Karpas-422 (cell line): Measurements from ENCODE around the gene C1orf226. TPM values are rescaled to one million over a fixed set of nuclear protein-coding genes. Genes with fewer than 3 reads are reported as not detected.
"Not testable (repeated sequence)": the region's sequence is repeated elsewhere in the genome, so short reads cannot be mapped to it uniquely, and the experiment has no call there.

Source experiments
- DNase-seq: peaks from one replicate; pipeline ENCODE4 v3.0.0-alpha.2; 2015
- H2AFZ ChIP-seq: fragments of 200-600 bp; sonication (generic); 2 replicates; pipeline ENCODE4 v1.6.1; 2014; ENCODE audit warnings: antibody characterized with exemption, low read length, mixed read lengths
- H3K27ac ChIP-seq: fragments of 200-600 bp; sonication (generic); 2 replicates; pipeline ENCODE4 v1.5.1; 2014; ENCODE audit warnings: mild to moderate bottlenecking, low read length, moderate library complexity
- H3K27me3 ChIP-seq: fragments of 200-600 bp; sonication (generic); 2 replicates; pipeline ENCODE4 v1.6.1; 2014; ENCODE audit warnings: low read length, mixed read lengths
- H3K36me3 ChIP-seq: fragments of 200-600 bp; sonication (generic); 2 replicates; pipeline ENCODE4 v1.6.1; 2014; ENCODE audit warnings: low read length, mixed read lengths; ENCODE audit not compliant: insufficient read depth
- H3K4me1 ChIP-seq: fragments of 200-600 bp; sonication (generic); 2 replicates; pipeline ENCODE4 v1.6.1; 2014; ENCODE audit warnings: mild to moderate bottlenecking, low read length, mixed read lengths
- H3K4me2 ChIP-seq: fragments of 200-600 bp; sonication (generic); 2 replicates; pipeline ENCODE4 v1.6.1; 2014; ENCODE audit warnings: low read length, low read depth, mild to moderate bottlenecking; ENCODE audit not compliant: poor library complexity, severe bottlenecking
- H3K4me3 ChIP-seq: fragments of 200-600 bp; sonication (generic); 2 replicates; pipeline ENCODE4 v1.5.1; 2014; ENCODE audit warnings: mild to moderate bottlenecking, antibody characterized with exemption, low read length, mixed read lengths
- H3K79me2 ChIP-seq: fragments of 200-600 bp; sonication (generic); 2 replicates; pipeline ENCODE4 v1.6.1; 2014; ENCODE audit warnings: mild to moderate bottlenecking, low read length, mixed read lengths
- H3K9ac ChIP-seq: fragments of 200-600 bp; sonication (generic); 2 replicates; pipeline ENCODE4 v1.6.0; 2014; ENCODE audit warnings: low read length
- H3K9me2 ChIP-seq: fragments of 200-600 bp; sonication (generic), shearing (Covaris generic); replicated peaks from 2 replicates; pipeline ENCODE4 v1.6.0; 2014; ENCODE audit warnings: mild to moderate bottlenecking, low read length, moderate library complexity; ENCODE audit not compliant: insufficient read depth
- H3K9me3 ChIP-seq: fragments of 300-700, 200-600 bp; sonication (generic); 2 replicates; pipeline ENCODE4 v1.6.1; 2014; ENCODE audit warnings: low read length, mixed read lengths
- H4K20me1 ChIP-seq: fragments of 200-600 bp; sonication (generic); 2 replicates; pipeline ENCODE4 v1.6.1; 2014; ENCODE audit warnings: mild to moderate bottlenecking, antibody characterized with exemption, low read length, low read depth; ENCODE audit not compliant: insufficient read depth
- total RNA-seq: library from RNA; depleted of rRNA; stranded (reverse); fragments of >200 nt; shearing (Covaris generic); gene quantifications from 2 replicates; pipeline ENCODE4 v1.2.3, GENCODE V29; 2014; ENCODE audit warnings: low replicate concordance

Gene C1orf226
- total RNA-seq, 1 experiment from 2014 or later, result not detected

DNA sequence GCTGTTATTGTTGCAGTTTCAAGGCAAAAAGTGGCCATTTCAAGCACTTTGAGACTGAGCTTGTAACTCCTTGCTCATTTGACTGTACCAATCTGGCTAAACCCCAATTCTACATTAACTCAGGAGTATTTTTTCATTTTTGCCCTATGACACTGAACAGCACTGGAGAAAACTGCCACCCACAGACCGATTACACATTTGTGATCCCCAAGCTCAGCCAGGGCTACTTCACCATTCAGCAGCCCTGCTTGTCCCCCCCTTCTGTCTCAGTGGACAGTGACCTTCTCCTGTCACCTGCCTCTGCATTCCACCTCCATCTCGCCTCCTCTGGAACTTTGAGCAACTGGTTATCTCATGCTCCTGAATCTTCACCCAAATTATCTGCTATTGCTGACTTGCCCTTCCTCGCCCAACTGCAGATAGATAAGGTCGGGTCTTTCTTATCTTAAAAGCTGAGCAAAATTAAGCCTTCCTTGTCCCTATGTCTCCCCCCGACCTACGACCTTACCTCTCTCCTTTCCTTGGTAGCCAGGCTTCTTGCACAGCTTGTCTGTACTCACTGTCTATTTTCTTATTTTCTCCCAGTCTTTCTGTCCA is 30.2 kb upstream of the C1orf226 start:
- no peaks in the 10 kb centered on the region for H3K36me3 ChIP-seq
- H3K79me2 ChIP-seq, result no peaks in the 10 kb centered on the region
- DNase-seq, result no peak
- H3K9ac ChIP-seq, result no peak overlapping the region
- no peaks in the 10 kb centered on the region for H4K20me1 ChIP-seq
- no peaks in the 10 kb centered on the region for H3K4me1 ChIP-seq
- H3K4me3 ChIP-seq, result no peak overlapping the region
- no peaks in the 10 kb centered on the region for H3K27me3 ChIP-seq
- H3K4me2 ChIP-seq, result no peak overlapping the region
- no peaks in the 10 kb centered on the region for H3K9me3 ChIP-seq
- no peaks in the 10 kb centered on the region for H3K9me2 ChIP-seq
- no peak overlapping the region for H3K27ac ChIP-seq
- no peak overlapping the region for H2AFZ ChIP-seq

DNA sequence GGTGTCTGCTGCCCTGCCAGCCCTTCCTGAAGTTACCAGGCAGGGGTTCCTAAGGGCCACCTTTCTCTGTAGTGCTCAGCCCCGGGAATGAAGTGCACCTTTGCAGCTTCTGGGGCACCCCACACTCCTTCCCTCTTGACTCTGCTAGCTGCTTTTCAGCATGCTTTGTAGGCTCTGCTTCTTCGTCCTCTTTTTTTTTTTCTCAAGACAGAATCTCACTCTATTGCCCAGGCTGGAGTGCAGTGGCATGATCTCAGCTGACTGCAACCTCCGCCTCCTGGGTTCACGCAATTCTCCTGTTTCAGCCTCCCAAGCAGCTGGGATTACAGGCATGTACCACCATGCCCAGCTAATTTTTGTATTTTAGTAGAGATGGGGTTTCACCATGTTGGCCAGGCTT is 29.7 kb upstream of the C1orf226 start:
- not testable (repeated sequence) for H3K27ac ChIP-seq, H3K9me2 ChIP-seq, H3K36me3 ChIP-seq, H2AFZ ChIP-seq, H3K9me3 ChIP-seq, H4K20me1 ChIP-seq, H3K9ac ChIP-seq, H3K79me2 ChIP-seq, DNase-seq, H3K4me2 ChIP-seq, H3K4me1 ChIP-seq, H3K27me3 ChIP-seq, H3K4me3 ChIP-seq

DNA sequence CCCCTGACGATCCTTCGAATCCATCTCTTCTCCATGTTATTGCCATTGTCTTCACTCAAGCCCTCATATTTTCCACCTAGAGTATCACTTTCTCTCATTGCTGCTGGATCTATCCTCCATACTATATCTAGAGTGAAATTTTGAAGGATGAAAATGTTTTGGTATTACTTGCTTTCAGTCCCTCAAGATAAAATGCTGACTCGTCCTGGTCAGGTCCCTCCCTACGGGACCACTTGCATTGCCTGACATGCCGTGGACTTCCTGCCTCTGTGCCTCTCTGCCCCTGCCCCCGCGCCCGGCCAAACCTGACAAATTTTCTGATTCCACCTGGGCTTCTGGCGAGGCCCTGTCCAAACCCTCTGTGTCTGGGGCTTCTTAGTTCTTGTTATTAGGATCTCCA is 28.4 kb upstream of the C1orf226 start:
- Histone ChIP-seq H3K4me3 (no peak overlapping the region), H3K36me3 (no peaks in the 10 kb centered on the region), H3K27ac (no peak overlapping the region), H3K27me3 (no peaks in the 10 kb centered on the region), H3K9me3 (no peaks in the 10 kb centered on the region), H3K4me1 (no peaks in the 10 kb centered on the region), H3K79me2 (no peaks in the 10 kb centered on the region), H3K4me2 (no peak overlapping the region), H2AFZ (no peak overlapping the region), H3K9me2 (no peaks in the 10 kb centered on the region), H4K20me1 (no peaks in the 10 kb centered on the region), H3K9ac (no peak overlapping the region)
- no peak for DNase-seq

- no peaks in the 10 kb centered on the region for H4K20me1 ChIP-seq
- no peaks in the 10 kb centered on the region for H3K36me3 ChIP-seq
- H3K79me2 ChIP-seq, result no peaks in the 10 kb centered on the region
- DNase-seq, result no peak
- no peak overlapping the region for H3K4me2 ChIP-seq
- no peak overlapping the region for H3K4me3 ChIP-seq
- no peaks in the 10 kb centered on the region for H3K9me2 ChIP-seq
- no peak overlapping the region for H3K9ac ChIP-seq
- no peaks in the 10 kb centered on the region for H3K4me1 ChIP-seq
- no peaks in the 10 kb centered on the region for H3K9me3 ChIP-seq
- no peaks in the 10 kb centered on the region for H3K27me3 ChIP-seq
- H3K27ac ChIP-seq, result no peak overlapping the region
- H2AFZ ChIP-seq, result no peak overlapping the region
These were observed 27.8 kb upstream of the C1orf226 start for GRCh38 chr1:162353702-162354101.

GRCh38 chr1:162357681-162358266 is 23.8 kb upstream of the C1orf226 start:
- Histone ChIP-seq H3K36me3 (no peaks in the 10 kb centered on the region), H3K27me3 (no peaks in the 10 kb centered on the region), H3K4me3 (no peak overlapping the region), H3K4me2 (no peak overlapping the region), H3K4me1 (no peaks in the 10 kb centered on the region), H2AFZ (no peak overlapping the region), H3K9ac (no peak overlapping the region), H3K9me3 (no peaks in the 10 kb centered on the region), H4K20me1 (no peaks in the 10 kb centered on the region), H3K9me2 (no peaks in the 10 kb centered on the region), H3K79me2 (no peaks in the 10 kb centered on the region), H3K27ac (no peak overlapping the region)
- DNase-seq, result peak; percentile 90

DNA sequence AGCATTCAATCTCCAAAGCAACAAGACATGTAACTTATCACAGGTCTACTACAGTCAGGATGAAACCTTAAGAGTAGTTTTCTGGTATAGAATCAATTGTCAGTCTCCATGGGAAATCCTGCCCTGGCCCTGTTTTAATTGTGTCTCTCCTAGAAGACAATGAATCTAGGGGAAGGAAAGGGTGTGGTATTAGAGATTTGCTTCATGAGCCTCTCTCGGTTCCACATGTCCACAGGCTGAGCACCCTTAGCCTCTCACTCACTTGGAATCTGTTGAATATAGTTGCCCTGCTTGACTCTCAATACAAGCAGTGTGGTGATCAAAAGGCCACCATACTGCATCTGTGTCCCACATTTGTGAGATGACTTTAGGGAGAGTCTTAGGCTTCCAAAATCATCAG is 22.6 kb upstream of the C1orf226 start:
- no peaks in the 10 kb centered on the region for H3K9me2 ChIP-seq
- H3K4me3 ChIP-seq, result no peak overlapping the region
- H3K9ac ChIP-seq, result no peak overlapping the region
- H4K20me1 ChIP-seq, result no peaks in the 10 kb centered on the region
- H3K79me2 ChIP-seq, result no peaks in the 10 kb centered on the region
- DNase-seq, result no peak
- no peaks in the 10 kb centered on the region for H3K9me3 ChIP-seq
- H3K27me3 ChIP-seq, result no peaks in the 10 kb centered on the region
- no peaks in the 10 kb centered on the region for H3K36me3 ChIP-seq
- H3K4me1 ChIP-seq, result no peaks in the 10 kb centered on the region
- no peak overlapping the region for H2AFZ ChIP-seq
- H3K27ac ChIP-seq, result no peak overlapping the region
- no peak overlapping the region for H3K4me2 ChIP-seq

GRCh38 chr1:162359523-162360236 is 21.8 kb upstream of the C1orf226 start:
- H3K4me3 ChIP-seq, result no peak overlapping the region
- H3K27me3 ChIP-seq, result no peaks in the 10 kb centered on the region
- H3K9ac ChIP-seq, result no peak overlapping the region
- H3K9me2 ChIP-seq, result no peaks in the 10 kb centered on the region
- H3K4me1 ChIP-seq, result no peaks in the 10 kb centered on the region
- H2AFZ ChIP-seq, result no peak overlapping the region
- H3K27ac ChIP-seq, result no peak overlapping the region
- H3K36me3 ChIP-seq, result no peaks in the 10 kb centered on the region
- H3K4me2 ChIP-seq, result no peak overlapping the region
- H3K9me3 ChIP-seq, result no peaks in the 10 kb centered on the region
- H4K20me1 ChIP-seq, result no peaks in the 10 kb centered on the region
- no peak for DNase-seq
- H3K79me2 ChIP-seq, result no peaks in the 10 kb centered on the region

GRCh38 chr1:162360237-162360873 is 21.2 kb upstream of the C1orf226 start:
- Histone ChIP-seq H3K9ac (no peak overlapping the region), H3K4me1 (no peaks in the 10 kb centered on the region), H3K79me2 (no peaks in the 10 kb centered on the region), H3K9me3 (no peaks in the 10 kb centered on the region), H4K20me1 (no peaks in the 10 kb centered on the region), H3K27me3 (no peaks in the 10 kb centered on the region), H3K4me3 (no peak overlapping the region), H3K27ac (no peak overlapping the region), H3K36me3 (no peaks in the 10 kb centered on the region), H3K9me2 (no peaks in the 10 kb centered on the region), H3K4me2 (no peak overlapping the region), H2AFZ (no peak overlapping the region)
- no peak for DNase-seq
